ENCODE results near the gene HEXIM1.

- no peak for TF ChIP-seq CTCF (IDR thresholded peaks at IDR 0.05)
- no peak for TF ChIP-seq POLR2A (IDR thresholded peaks at IDR 0.05)
- no peak for TF ChIP-seq EP300 (IDR thresholded peaks at IDR 0.05)
Measured at GRCh38 chr17:45143094-45143670, 5.1 kb upstream of the HEXIM1 start.
